Fibroblast of skin of back (primary cell): ENCODE data around the gene ZNF789.
A peak's percentile ranks its signal among the peaks of the same experiment; 100 is the strongest.
"Not testable (repeated sequence)": the region's sequence is repeated elsewhere in the genome, so short reads cannot be mapped to it uniquely, and the experiment has no call there.

ENCODE experiments used
- DNase-seq: peaks from one replicate; pipeline ENCODE4 v3.0.0-alpha.2; 2013

ZNF789 gene

GRCh38 chr7:99457650-99458493 is 14.8 kb upstream of the ZNF789 start:
- no peak for DNase-seq

- peak; percentile 19 for DNase-seq
Measured at GRCh38 chr7:99459087-99459486, 13.6 kb upstream of the ZNF789 start.

- no peak for DNase-seq
Measured at GRCh38 chr7:99460651-99461050, 12.0 kb upstream of the ZNF789 start.

GRCh38 chr7:99461221-99461620 is 11.5 kb upstream of the ZNF789 start:
- no peak for DNase-seq

GRCh38 chr7:99465421-99465768 is 7.3 kb upstream of the ZNF789 start:
- no peak for DNase-seq

- no peak for DNase-seq
Measured at GRCh38 chr7:99468336-99468918, 4.3 kb upstream of the ZNF789 start.

GRCh38 chr7:99469381-99470065 is 3.2 kb upstream of the ZNF789 start:
- no peak for DNase-seq

- DNase-seq: peak; percentile 72
Measured at GRCh38 chr7:99473315-99473596, 566 bp downstream of the ZNF789 start.

- no peak for DNase-seq
Measured at GRCh38 chr7:99476107-99476506, 3.4 kb downstream of the ZNF789 start.

- DNase-seq: no peak
Measured at GRCh38 chr7:99478464-99479440, 6.1 kb downstream of the ZNF789 start.

GRCh38 chr7:99485094-99485493 is 12.4 kb downstream of the ZNF789 start:
- DNase-seq: no peak

GRCh38 chr7:99489235-99489634 is 16.5 kb downstream of the ZNF789 start:
- DNase-seq: no peak

GRCh38 chr7:99490878-99491277 is 18.2 kb downstream of the ZNF789 start:
- no peak for DNase-seq

- DNase-seq: no peak
Measured at GRCh38 chr7:99493823-99494222, 21.1 kb downstream of the ZNF789 start.

GRCh38 chr7:99497766-99498545 is 25.3 kb downstream of the ZNF789 start:
- no peak for DNase-seq

GRCh38 chr7:99498546-99498944 is 25.9 kb downstream of the ZNF789 start:
- no peak for DNase-seq

GRCh38 chr7:99499371-99499720 is 26.7 kb downstream of the ZNF789 start:
- no peak for DNase-seq

- DNase-seq: peak; percentile 95
Measured at GRCh38 chr7:99499721-99500636, 27.3 kb downstream of the ZNF789 start, which contains the start of gene ZNF394. TSS of gene ZNF394 (minus strand) at chr7:99500281. CDS start at chr7:99500093, 188 bp downstream.

- no peak for DNase-seq
Measured at GRCh38 chr7:99500637-99501009, 27.9 kb downstream of the ZNF789 start.

- not testable (repeated sequence) for DNase-seq
Measured at GRCh38 chr7:99501236-99501635, 28.5 kb downstream of the ZNF789 start.

- no peak for DNase-seq
Measured at GRCh38 chr7:99504281-99504602, 31.6 kb downstream of the ZNF789 start.
